H54 (cell line): Measurements from ENCODE around the gene GAGE12J.
"Not testable (repeated sequence)": the region's sequence is repeated elsewhere in the genome, so short reads cannot be mapped to it uniquely, and the experiment has no call there.

Experiments used
- DNase-seq: peaks from one replicate; pipeline ENCODE4 v3.0.0; 2011; ENCODE audit warnings: low spot score, mixed read lengths; ENCODE audit not compliant: insufficient read length
- FAIRE-seq: peaks from 3 replicates; lab custom pipeline; 2011; peaks lifted over from hg19 to GRCh38; lab: Jason Lieb, UNC
- POLR2A ChIP-seq: IDR thresholded peaks from 2 replicates; pipeline ENCODE4 v1.6.1; 2011; ENCODE audit warnings: low read depth, mild to moderate bottlenecking, low read length

GAGE12J gene

DNA sequence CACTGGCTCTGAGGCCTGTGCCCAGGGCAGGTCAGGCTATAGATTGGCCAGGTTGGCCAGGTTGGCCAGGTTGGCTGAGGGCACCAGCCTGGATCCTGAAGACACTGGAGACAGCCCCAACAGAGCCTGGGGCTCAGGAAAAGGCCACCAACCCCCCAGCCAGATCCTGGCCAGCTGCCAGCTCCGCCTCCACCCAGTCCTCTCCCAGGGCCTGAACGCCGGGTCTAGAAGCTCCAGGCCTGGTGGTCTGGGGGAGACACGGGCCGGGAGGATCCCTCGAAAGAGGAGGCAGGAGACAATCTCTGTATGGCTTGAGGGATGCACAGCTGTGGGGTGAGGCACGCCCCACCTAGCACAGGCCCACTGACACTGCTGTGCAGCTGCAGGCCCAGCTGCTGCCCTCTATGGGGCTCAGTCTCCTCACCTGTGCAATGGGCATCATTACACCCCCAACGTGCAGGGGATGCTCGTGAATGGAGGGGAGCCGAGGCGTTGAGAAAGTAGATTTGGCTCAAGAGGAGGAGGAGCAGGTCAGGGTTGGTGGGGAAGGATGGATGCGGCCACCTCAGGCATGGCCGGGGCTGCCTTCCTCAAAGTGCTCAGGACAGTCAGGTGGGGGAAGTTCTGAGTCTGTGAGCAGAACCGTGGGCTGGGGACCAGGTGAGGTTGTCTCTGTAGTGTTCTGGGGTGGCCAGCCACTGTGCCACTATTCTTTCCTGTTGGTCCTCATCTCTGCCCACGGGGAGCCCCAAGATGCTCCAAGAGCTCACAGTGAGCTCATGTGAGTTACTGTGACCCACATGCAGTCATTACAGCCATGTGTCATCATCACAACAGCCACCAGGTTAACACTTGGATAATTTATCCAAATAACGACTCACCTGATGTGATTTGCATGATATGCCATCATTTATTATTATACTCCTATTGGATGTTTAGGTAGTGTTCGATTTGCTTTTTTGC lies 29.2 kb upstream of the GAGE12J start:
- no peak for TF ChIP-seq POLR2A
- DNase-seq (no peak), FAIRE-seq (no peak)

GRCh38 chrX:49299293-49299692 lies 22.5 kb upstream of the GAGE12J start:
- DNase-seq, FAIRE-seq: not testable (repeated sequence)

DNA sequence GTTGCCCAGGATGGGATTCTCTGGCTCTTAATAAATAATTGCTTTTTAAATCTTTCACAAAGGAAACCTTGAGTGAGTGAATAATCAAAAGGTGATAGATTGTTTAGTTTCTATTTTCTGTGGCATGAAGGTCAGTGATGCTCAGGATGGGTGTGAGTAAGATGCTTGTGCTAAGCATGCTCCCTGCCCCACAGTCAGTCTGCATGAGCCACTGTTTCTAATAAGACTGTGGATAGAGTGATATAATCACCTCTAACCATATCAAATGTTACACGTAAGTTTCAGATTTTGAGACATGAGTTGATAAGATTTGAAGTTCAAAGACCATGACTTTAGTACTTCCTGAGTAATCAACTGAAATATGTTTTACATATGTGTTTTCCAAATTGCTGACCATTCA lies 21.1 kb upstream of the GAGE12J start:
- TF ChIP-seq POLR2A: no peak
- no peak for FAIRE-seq
- DNase-seq: no peak

DNA sequence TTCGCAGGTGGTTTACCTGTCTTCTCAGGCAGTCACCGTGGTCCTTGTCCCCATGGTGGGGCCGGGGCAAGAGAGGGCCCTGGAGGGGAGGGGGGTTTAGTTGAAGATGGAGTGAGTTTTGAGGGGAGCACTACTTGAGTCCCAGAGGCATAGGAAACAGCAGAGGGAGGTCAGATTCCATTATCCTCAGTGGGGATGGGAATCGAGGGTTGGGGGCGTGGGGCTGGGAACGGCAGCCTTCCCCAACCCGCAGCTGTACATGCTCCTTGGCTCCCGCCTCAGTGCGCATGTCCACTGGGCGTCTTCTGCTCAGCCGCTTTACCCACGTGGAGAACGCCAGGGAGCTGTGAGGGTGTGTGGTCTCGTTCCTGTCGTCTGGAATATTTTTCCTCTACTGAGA lies 18.5 kb upstream of the GAGE12J start, which contains the start of gene GAGE10:
Gene GAGE10 (plus strand): TSS at position 301 of the 400 bp plus-strand sequence. CDS start 1,214 bp downstream, outside the sequence.
- DNase-seq: no peak
- no peak for FAIRE-seq
- TF ChIP-seq POLR2A: no peak

GRCh38 chrX:49307775-49308174 lies 14.1 kb upstream of the GAGE12J start:
- FAIRE-seq: not testable (repeated sequence)

GRCh38 chrX:49308604-49309269 lies 13.1 kb upstream of the GAGE12J start:
- FAIRE-seq: no peak

More at GRCh38 chrX:49307775-49308174, 14.1 kb upstream of the GAGE12J start:
- DNase-seq: not testable (repeated sequence)

GRCh38 chrX:49309401-49309981 lies 12.3 kb upstream of the GAGE12J start:
- DNase-seq (no peak), FAIRE-seq (no peak)
- no peak for TF ChIP-seq POLR2A

More at GRCh38 chrX:49308604-49309269, 13.1 kb upstream of the GAGE12J start:
- no peak for DNase-seq
- no peak for TF ChIP-seq POLR2A

- DNase-seq (no peak), FAIRE-seq (no peak)
- TF ChIP-seq POLR2A: no peak
These were observed 11.5 kb upstream of the GAGE12J start for GRCh38 chrX:49310371-49310770.

DNA sequence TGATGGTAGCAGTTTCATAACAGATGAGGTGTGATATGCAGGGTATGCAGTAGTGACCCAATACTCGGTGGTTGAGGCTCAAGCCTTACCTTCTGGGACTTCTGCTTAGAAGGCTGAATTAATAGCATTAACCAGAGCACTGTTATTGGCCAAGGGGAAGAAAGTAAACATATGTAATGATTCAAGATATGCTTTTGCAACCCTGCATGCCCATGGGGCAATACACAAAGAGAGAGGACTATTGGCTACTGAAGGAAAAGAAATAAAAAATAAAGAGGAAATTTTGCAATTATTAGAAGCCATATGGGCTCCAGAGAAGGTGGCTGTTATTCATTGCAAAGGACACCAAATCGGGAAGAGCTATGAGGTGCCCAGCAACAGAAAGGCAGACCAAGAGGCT lies 9.7 kb upstream of the GAGE12J start:
- FAIRE-seq (no peak), DNase-seq (no peak)
- TF ChIP-seq POLR2A: no peak

DNA sequence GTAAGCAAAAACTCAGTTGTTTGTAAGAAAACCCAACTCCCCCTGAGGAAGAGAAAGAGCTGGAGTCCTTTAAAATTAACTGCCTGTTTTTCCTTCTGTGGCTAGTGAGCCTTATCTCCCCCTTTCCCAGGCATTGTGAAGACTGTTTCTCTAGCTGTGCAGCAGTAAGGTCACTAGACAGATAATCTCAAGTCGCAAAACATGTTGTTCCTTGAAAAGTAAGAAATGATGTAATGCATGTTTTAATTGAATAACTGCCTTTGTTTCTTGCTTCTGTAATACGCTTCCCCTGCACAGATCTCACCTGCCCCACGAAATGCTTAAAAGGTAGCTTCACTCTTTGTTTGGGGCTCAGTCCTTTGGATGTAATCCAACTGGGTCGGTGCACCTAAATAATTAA lies 5.8 kb upstream of the GAGE12J start:
- TF ChIP-seq POLR2A: no peak
- FAIRE-seq: no peak
- DNase-seq: no peak

DNA sequence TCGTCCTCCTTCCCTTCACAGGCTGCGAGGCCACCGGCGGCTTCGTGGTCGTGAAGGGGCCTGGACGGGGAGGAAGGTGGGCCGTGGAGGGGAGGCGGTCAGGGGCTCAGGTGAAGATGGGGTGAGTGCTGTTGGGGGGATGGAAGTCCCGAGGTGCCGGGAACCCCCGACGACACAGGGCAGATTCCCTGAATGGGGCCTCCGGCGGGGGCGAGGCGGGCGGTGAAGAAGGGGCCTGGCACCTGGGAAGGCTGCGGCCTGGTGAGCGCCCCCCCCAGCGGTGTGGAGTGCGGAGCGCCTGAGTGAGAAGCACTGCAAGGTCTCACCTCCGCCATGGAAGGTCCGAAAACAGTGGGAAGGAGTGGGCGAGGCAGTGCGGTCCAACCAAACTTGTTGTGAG lies 429 bp downstream of the GAGE12J start:
- not testable (repeated sequence) for FAIRE-seq, DNase-seq

DNA sequence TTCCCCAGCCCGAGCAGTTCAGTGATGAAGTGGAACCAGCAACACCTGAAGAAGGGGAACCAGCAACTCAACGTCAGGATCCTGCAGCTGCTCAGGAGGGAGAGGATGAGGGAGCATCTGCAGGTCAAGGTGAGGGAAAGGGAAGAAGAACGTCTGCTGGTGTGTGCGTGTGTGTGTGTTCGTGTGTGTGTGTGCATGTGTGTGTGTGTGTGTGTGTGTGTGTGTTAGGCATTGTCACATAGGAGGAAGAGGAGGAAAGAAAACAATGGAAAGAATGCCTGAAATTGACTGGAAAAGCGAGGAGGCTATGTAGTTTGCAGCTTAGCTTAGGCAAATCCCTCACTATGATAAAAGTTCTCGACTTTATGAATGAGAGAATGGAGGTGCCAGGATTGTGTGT lies 1.9 kb downstream of the GAGE12J start:
- FAIRE-seq, DNase-seq: not testable (repeated sequence)

DNA sequence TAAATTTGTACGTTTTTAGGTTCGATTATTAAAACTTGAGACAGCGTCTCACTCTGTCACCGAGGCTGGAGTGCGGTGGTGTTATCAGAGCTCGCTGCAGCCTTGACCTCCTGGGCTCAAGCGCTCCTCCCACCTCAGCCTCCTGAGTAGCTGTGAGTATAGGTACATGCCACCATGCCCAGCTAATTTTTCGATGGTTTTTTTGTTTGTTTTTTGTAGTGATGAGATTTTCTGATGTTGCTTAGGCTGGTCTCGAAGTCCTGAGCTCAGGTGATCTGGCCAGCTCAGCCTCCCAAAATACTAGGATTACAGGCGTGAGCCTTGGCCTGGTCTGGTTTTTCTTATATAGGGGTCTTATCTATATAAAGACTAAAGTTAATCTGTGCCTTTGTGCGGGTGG lies 8.6 kb downstream of the GAGE12J start:
- DNase-seq, FAIRE-seq: not testable (repeated sequence)

- DNase-seq, FAIRE-seq: not testable (repeated sequence)
These were observed 9.4 kb downstream of the GAGE12J start, which contains the start of gene GAGE13 for GRCh38 chrX:49331282-49331681. Gene GAGE13, plus strand, starts transcription at chrX:49331582. Its CDS starts 1,156 bp downstream, at chrX:49332738.

- not testable (repeated sequence) for DNase-seq, FAIRE-seq
These were observed 10.0 kb downstream of the GAGE12J start for GRCh38 chrX:49331841-49332240.

- FAIRE-seq: not testable (repeated sequence)
These were observed 19.6 kb downstream of the GAGE12J start for GRCh38 chrX:49341449-49341848.

GRCh38 chrX:49344496-49345175 lies 22.8 kb downstream of the GAGE12J start:
- not testable (repeated sequence) for DNase-seq, FAIRE-seq

More at GRCh38 chrX:49341449-49341848, 19.6 kb downstream of the GAGE12J start:
- not testable (repeated sequence) for DNase-seq

DNA sequence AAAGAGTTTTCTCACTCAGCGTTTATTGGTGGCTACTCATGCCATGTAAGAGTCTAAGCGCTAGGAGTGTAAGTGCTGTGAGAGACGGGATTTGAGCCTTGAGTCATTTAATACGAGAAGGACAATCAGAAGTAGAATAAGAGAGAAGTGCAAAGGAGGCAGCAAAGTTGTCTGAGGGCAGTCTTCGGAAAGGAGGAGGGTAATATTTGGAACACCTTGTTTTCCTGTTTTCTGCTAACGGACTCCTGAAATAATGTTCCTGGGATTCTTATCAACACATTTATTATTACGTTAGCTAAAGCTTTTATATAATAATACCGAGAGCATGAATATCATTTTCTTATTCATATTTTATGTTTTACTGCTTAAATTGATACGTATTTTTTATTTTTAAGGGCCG lies 23.6 kb downstream of the GAGE12J start:
- FAIRE-seq: not testable (repeated sequence)

More for the DNA sequence above, 23.6 kb downstream of the GAGE12J start:
- DNase-seq: not testable (repeated sequence)
